Measurements from ENCODE around the gene BCAS3.

DNA sequence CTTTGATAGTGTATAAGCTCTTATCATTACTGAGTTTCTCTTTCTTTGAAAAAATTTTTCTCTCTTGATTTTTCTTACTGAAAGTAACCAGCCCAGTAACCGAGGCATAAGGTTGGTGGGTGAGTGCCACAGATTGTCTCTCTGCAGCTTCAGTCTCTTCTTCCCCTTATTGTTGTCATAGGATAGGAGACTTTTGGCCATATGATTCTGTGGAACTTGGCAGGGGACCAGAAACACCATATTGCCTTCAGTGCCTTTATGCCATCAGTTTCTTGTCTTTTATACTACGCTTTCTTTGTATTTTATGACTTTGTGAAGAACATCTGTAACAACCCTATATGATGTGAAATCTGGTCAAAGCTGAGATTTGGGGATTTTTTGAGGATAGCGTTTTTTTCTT is 380.4 kb downstream of the BCAS3 start:
- TF ChIP-seq, protein P1, sequence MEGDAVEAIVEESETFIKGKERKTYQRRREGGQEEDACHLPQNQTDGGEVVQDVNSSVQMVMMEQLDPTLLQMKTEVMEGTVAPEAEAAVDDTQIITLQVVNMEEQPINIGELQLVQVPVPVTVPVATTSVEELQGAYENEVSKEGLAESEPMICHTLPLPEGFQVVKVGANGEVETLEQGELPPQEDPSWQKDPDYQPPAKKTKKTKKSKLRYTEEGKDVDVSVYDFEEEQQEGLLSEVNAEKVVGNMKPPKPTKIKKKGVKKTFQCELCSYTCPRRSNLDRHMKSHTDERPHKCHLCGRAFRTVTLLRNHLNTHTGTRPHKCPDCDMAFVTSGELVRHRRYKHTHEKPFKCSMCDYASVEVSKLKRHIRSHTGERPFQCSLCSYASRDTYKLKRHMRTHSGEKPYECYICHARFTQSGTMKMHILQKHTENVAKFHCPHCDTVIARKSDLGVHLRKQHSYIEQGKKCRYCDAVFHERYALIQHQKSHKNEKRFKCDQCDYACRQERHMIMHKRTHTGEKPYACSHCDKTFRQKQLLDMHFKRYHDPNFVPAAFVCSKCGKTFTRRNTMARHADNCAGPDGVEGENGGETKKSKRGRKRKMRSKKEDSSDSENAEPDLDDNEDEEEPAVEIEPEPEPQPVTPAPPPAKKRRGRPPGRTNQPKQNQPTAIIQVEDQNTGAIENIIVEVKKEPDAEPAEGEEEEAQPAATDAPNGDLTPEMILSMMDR (IDR thresholded peaks at IDR 0.05): no peak
- no peak for TF ChIP-seq POLR2A (IDR thresholded peaks at IDR 0.05)
